ENCODE results near the gene KRT4. TPM values are rescaled to one million over a fixed set of nuclear protein-coding genes. Genes with fewer than 3 reads are reported as not detected.

Gene KRT4
- total RNA-seq, 4 donors from 2014 or later = 0.29 TPM; not detected in 3

DNA sequence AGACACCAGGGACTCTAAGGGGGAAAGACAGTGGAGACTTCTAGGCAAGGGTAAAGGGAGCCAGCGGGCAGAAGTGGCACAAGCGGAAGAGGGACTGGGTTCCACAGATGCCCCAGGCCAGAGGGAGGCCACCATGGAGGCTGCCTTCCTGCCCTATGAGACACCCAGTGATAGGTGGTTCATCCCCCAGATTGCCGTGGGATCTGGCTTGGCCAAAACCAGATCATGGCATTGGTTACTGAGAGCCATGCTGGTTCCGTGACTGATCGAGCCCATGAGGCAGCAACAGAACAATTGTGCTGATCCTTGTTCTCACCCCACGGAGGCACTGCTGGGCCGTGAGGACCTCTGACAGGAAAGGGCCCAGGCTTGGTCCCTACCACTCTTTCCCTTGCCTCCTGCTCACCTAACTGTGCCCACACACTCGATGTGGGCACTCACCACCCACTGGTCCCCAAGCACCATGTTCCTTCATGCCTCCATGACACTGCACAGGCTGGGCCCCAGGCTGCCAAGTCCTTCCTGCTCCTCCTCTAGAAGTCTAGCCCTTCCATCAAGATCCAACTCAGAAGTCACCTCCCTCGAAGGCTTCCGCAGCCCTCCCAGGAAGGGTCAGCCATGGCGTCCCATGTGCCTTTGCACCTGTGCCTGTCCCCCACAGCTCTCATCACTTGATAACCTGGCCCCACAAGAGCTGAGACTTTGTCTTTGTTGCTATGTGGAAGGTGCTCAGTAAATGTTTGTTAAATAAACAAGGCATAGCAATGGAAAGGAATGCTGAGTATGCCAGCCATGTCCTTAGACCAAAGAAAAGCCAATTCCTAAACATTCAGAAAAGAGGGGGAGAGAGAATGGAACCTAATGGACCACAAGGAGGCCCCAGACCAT is 12.9 kb upstream of the KRT4 start:
- Histone ChIP-seq H3K9me3 (no peaks in the 10 kb centered on the region), H3K36me3 (no peaks in the 10 kb centered on the region), H3K27ac (no peak overlapping the region), H3K27me3 (no peaks in the 10 kb centered on the region), H3K4me1 (peaks cover 0 to 3% of the 10 kb centered on the region in 2 donors), H3K4me3 (replicated peaks in 1 of 3) (no peak overlapping the region)
- DNase-seq = no peak
- WGBS, 2 donors = 90 to 94% methylated on average over 11 of the region's 11 CpGs
- TF ChIP-seq, protein P1, sequence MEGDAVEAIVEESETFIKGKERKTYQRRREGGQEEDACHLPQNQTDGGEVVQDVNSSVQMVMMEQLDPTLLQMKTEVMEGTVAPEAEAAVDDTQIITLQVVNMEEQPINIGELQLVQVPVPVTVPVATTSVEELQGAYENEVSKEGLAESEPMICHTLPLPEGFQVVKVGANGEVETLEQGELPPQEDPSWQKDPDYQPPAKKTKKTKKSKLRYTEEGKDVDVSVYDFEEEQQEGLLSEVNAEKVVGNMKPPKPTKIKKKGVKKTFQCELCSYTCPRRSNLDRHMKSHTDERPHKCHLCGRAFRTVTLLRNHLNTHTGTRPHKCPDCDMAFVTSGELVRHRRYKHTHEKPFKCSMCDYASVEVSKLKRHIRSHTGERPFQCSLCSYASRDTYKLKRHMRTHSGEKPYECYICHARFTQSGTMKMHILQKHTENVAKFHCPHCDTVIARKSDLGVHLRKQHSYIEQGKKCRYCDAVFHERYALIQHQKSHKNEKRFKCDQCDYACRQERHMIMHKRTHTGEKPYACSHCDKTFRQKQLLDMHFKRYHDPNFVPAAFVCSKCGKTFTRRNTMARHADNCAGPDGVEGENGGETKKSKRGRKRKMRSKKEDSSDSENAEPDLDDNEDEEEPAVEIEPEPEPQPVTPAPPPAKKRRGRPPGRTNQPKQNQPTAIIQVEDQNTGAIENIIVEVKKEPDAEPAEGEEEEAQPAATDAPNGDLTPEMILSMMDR (IDR thresholded peaks at IDR 0.05) = no peak
- TF ChIP-seq POLR2A (IDR thresholded peaks at IDR 0.05) = no peak
- intact Hi-C loops (cut with DNase I) = no loop called here

DNA sequence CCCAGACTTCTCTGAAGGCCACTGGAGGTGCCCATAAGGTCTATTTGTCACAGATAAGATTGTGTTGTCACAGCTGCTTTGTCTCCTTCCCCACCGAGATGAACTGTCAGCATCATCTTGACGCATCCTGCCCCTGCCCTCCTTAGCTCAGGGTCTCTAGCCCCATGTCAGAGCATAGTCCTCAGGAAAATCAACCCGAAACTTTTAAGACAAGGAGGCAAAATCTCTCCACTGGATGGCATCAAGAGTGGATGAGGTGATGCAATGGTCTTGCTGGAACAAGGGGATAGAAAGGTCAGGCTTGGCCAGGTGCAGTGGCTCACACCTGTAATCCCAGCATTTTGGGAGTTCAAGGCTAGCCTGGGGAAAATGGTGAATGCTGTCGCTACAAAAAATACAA is 12.0 kb upstream of the KRT4 start:
- no peaks in the 10 kb centered on the region for H3K36me3 ChIP-seq
- TF ChIP-seq POLR2A (IDR thresholded peaks at IDR 0.05) = no peak
- TF ChIP-seq, protein P1 (IDR thresholded peaks at IDR 0.05) = no peak
- H3K9me3 ChIP-seq = no peaks in the 10 kb centered on the region
- peaks cover 0 to 3% of the 10 kb centered on the region in 2 donors for H3K4me1 ChIP-seq
- H3K27ac ChIP-seq = no peak overlapping the region
- no peaks in the 10 kb centered on the region for H3K27me3 ChIP-seq
- no peak overlapping the region for H3K4me3 ChIP-seq (replicated peaks in 1 of 3)
- DNase-seq = no peak
- 74 to 75% methylated on average over 4 of the region's 4 CpGs for WGBS, 2 donors
- intact Hi-C loops (cut with DNase I) = no loop called here

DNA sequence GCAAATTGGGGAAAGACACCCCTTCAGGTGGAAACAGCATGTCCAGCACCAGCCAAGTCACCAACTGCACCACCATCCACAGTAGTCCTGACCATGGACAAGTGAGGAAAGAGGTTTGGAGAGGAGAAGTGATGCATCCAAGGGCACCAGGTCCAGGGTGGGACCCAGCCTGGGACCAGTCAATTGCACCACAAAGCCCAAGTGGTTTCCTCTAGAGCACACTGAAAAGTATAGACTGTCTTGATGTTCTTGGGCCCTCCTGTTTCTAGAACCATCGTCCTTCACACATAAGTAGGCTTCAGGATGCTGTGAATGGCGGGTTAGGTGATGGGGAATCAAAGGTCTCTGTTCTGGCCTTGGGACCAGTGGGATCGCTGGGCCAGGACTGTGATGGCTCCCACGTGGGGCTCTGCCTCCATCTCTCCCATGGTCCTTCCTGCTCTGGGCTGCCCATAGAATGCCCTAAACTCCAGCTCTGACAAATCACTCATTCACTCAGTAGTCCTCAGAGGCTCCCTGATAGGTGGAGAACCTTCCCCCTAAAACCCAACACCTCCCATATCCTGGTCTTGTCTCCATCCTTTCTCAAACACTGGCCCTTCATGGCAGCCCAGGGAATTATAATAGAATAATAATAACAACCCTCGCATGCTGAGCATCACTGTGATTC is 11.0 kb upstream of the KRT4 start:
- DNase-seq = no peak
- Histone ChIP-seq H3K27me3 (no peaks in the 10 kb centered on the region), H3K36me3 (no peaks in the 10 kb centered on the region), H3K9me3 (no peaks in the 10 kb centered on the region), H3K4me1 (peaks cover 0 to 3% of the 10 kb centered on the region in 2 donors), H3K4me3 (replicated peaks in 1 of 3) (no peak overlapping the region), H3K27ac (no peak overlapping the region)
- 93 to 94% methylated on average over 5 of the region's 5 CpGs for WGBS, 2 donors
- TF ChIP-seq, protein P1 (IDR thresholded peaks at IDR 0.05) = no peak
- no peak for TF ChIP-seq POLR2A (IDR thresholded peaks at IDR 0.05)
- intact Hi-C loops (cut with DNase I) = no loop called here

DNA sequence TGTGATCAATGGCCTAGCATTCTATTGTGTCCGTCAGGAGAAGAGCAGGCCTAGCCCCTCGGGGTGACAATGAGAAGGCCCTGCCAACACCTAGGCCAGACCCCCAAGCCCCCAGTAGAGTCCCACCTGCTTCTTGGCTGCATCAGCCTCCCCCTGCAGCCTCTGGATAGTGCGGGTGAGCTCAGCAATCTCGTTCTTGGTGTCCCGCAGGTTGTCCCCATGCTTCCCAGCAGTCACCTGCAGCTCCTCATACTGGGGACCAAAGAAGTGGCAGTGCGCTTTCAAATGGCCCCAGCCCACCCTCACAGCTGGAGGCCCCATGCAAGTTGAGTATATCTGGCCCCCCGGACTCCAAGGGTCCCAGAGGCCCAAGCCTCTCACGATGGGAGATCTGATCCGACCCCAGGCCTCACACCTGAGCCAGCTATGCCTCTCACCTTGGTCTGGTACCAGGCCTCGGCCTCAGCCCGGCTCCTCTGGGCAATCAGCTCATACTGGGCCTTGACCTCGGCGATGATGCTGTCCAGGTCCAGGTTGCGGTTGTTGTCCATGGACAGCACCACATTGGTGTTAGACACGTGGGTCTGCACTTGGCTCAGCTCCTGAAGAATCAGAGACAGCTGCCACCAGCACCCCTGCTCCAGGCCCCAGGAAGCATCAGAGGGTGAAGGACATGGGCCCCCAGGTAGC is 10.0 kb upstream of the KRT4 start:
- TF ChIP-seq POLR2A (IDR thresholded peaks at IDR 0.05) = no peak
- TF ChIP-seq, protein P1 (IDR thresholded peaks at IDR 0.05) = no peak
- DNase-seq = no peak
- H3K9me3 ChIP-seq = no peaks in the 10 kb centered on the region
- H3K36me3 ChIP-seq = no peaks in the 10 kb centered on the region
- H3K27ac ChIP-seq = no peak overlapping the region
- WGBS, 2 donors = 97% methylated on average over 6 to 8 of the region's 15 CpGs
- H3K27me3 ChIP-seq = no peaks in the 10 kb centered on the region
- intact Hi-C loops (cut with DNase I) = no loop called here
- H3K4me1 ChIP-seq = peaks cover 0 to 3% of the 10 kb centered on the region in 2 donors
- no peak overlapping the region for H3K4me3 ChIP-seq (replicated peaks in 1 of 3)
